Erythroblast (primary cell): ENCODE results near the gene FAM234A.

Source experiments
- GATA1 ChIP-seq: IDR thresholded peaks from 2 replicates; pipeline ENCODE4 v1.6.1; 2011; ENCODE audit warnings: low read depth, mild to moderate bottlenecking, control low read depth, low read length, moderate library complexity
- POLR2A ChIP-seq: IDR thresholded peaks from 2 replicates; pipeline ENCODE4 v1.6.1; 2011; ENCODE audit warnings: mild to moderate bottlenecking, low read length

GRCh38 chr16:278863-279366 is 44.3 kb downstream of the FAM234A start:
- TF ChIP-seq POLR2A (no peak), GATA1 (no peak)
